Lung (tissue), 12 donors: ENCODE measurements around the gene RASSF10. TPM values are rescaled to one million over a fixed set of nuclear protein-coding genes. Genes with fewer than 3 reads are reported as not detected.

ENCODE experiments used
- ATAC-seq: fragments of 200-7000 bp; cut with Tn5 transposase; one replicate; pipeline ENCODE4 v1.9.1; 2020; ENCODE audit warnings: moderate number of reproducible peaks; ENCODE audit not compliant: insufficient read depth, low FRiP score
- DNase-seq, 3 donors: peaks; one replicate each; pipeline ENCODE4 v3.0.0-alpha.2; 2013 to 2017
- H3K27ac ChIP-seq, 2 donors: one replicate each; pipeline ENCODE4 v1.5.1; 2013; ENCODE audit warnings: mild to moderate bottlenecking in 2 of 2, moderate library complexity in 2 of 2, control low read depth in 1 of 2, inconsistent platforms in 1 of 2, low read depth in 1 of 2, low read length in 1 of 2
- H3K27me3 ChIP-seq, 3 donors: one replicate each; pipeline ENCODE4 v1.5.1; 2013; ENCODE audit warnings: low read length in 2 of 3; ENCODE audit not compliant: control insufficient read depth in 3 of 3, insufficient read depth in 3 of 3
- H3K36me3 ChIP-seq, 4 donors: one replicate each; pipeline ENCODE4 v1.5.1; 2013; ENCODE audit warnings: low read length in 4 of 4, mild to moderate bottlenecking in 1 of 4, moderate library complexity in 1 of 4; ENCODE audit not compliant: control insufficient read depth in 4 of 4, insufficient read depth in 4 of 4
- H3K4me1 ChIP-seq, 5 donors: one replicate each; pipeline ENCODE4 v1.5.1; 2013; ENCODE audit warnings: low read length in 5 of 5, mild to moderate bottlenecking in 2 of 5, moderate library complexity in 1 of 5; ENCODE audit not compliant: control insufficient read depth in 5 of 5, insufficient read depth in 5 of 5
- H3K4me3 ChIP-seq: one replicate; pipeline ENCODE4 v1.5.1; 2013; ENCODE audit warnings: mild to moderate bottlenecking, control low read depth, moderate library complexity
- H3K9ac ChIP-seq, 2 donors: one replicate each; pipeline ENCODE4 v1.5.1; 2013; ENCODE audit warnings: low read length in 2 of 2, control low read depth in 1 of 2; ENCODE audit not compliant: insufficient read depth in 1 of 2
- H3K9me3 ChIP-seq, 4 donors: one replicate each; pipeline ENCODE4 v1.5.1; 2013; ENCODE audit warnings: low read length in 3 of 4, mild to moderate bottlenecking in 1 of 4, moderate library complexity in 1 of 4; ENCODE audit not compliant: control insufficient read depth in 4 of 4, insufficient read depth in 3 of 4
- WGBS, 2 donors: extraction: QIAGEN DNeasy Blood & Tissue Kit; methylation state at CpG; one replicate each; pipeline ENCODE4 v1.1.7; 2013; 5-methylcytosine and 5-hydroxymethylcytosine counted together
- polyA plus RNA-seq, 2 donors: library from polyadenylated mRNA; stranded (reverse); fragments of 200-250 nt; gene quantifications; one replicate each; pipeline ENCODE4 v1.2.1, GENCODE V29; 2013
- total RNA-seq, 2 donors: library from RNA; depleted of rRNA in 1 of 2; stranded (reverse); fragments of >200 nt in 1 of 2; gene quantifications; one replicate each; pipeline ENCODE4 v1.2.1, GENCODE V29; 2014 to 2021
- TF ChIP-seq, protein P1 (sequence below): IDR thresholded peaks from 2 replicates; pipeline ENCODE4 v1.5.1; 2012; ENCODE audit warnings: mild to moderate bottlenecking; ENCODE audit errors: control extremely low read depth, extremely low read depth
- donor health status: control.
- donor health status: control.
- donor health status: Bipolar disorder and iron deficiency.
- donor health status: healthy.
- donor health status: DM: yes; HTN: yes; CAD: no.

Gene RASSF10
- total and polyA plus RNA-seq, 4 donors = 1.7 to 12.2 (median 6.1) TPM

DNA sequence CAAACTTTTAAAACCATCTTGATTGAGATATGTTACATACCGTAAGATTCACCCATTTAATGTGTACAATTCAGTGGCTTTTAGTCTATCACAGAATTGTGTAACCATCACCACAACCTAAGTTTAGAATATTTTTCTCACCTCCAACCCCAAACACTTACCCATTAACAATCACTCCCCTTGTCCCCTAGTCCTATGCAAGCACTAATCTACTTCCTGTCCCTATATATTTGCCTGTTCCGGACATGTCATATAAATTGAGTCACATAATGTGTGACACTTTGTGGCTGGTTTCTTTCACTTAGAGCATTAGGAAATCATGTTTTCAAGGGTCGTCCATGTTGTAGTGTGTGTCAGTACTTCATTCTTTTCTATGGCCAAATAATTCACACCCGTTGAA is 38.8 kb downstream of the RASSF10 start:
- ATAC-seq (no peak), DNase-seq (no peak)
- H3K36me3 ChIP-seq = no peaks in the 10 kb centered on the region
- no peak overlapping the region for H3K4me3 ChIP-seq
- H3K9me3 ChIP-seq = peaks cover 0 to 2% (median 0%) of the 10 kb centered on the region in 4 donors
- 63 to 78% methylated on average over 4 of the region's 4 CpGs for WGBS, 2 donors
- no peaks in the 10 kb centered on the region for H3K27me3 ChIP-seq
- peaks cover 0 to 6% (median 0%) of the 10 kb centered on the region in 5 donors for H3K4me1 ChIP-seq
- no peak overlapping the region for H3K27ac ChIP-seq
- no peak overlapping the region for H3K9ac ChIP-seq
- TF ChIP-seq, protein P1, sequence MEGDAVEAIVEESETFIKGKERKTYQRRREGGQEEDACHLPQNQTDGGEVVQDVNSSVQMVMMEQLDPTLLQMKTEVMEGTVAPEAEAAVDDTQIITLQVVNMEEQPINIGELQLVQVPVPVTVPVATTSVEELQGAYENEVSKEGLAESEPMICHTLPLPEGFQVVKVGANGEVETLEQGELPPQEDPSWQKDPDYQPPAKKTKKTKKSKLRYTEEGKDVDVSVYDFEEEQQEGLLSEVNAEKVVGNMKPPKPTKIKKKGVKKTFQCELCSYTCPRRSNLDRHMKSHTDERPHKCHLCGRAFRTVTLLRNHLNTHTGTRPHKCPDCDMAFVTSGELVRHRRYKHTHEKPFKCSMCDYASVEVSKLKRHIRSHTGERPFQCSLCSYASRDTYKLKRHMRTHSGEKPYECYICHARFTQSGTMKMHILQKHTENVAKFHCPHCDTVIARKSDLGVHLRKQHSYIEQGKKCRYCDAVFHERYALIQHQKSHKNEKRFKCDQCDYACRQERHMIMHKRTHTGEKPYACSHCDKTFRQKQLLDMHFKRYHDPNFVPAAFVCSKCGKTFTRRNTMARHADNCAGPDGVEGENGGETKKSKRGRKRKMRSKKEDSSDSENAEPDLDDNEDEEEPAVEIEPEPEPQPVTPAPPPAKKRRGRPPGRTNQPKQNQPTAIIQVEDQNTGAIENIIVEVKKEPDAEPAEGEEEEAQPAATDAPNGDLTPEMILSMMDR = no peak

- Histone ChIP-seq H3K4me1 (peaks cover 0 to 4% (median 0%) of the 10 kb centered on the region in 5 donors), H3K27me3 (no peaks in the 10 kb centered on the region), H3K4me3 (no peak overlapping the region), H3K9ac (no peak overlapping the region), H3K36me3 (no peaks in the 10 kb centered on the region), H3K9me3 (peaks cover 0 to 2% (median 0%) of the 10 kb centered on the region in 4 donors), H3K27ac (no peak overlapping the region)
- 84% methylated on average over 2 of the region's 2 CpGs for WGBS, 2 donors
- TF ChIP-seq, protein P1 = no peak
- no peak for DNase-seq
- ATAC-seq = no peak
Measured at GRCh38 chr11:13051257-13051656, 42.1 kb downstream of the RASSF10 start.

DNA sequence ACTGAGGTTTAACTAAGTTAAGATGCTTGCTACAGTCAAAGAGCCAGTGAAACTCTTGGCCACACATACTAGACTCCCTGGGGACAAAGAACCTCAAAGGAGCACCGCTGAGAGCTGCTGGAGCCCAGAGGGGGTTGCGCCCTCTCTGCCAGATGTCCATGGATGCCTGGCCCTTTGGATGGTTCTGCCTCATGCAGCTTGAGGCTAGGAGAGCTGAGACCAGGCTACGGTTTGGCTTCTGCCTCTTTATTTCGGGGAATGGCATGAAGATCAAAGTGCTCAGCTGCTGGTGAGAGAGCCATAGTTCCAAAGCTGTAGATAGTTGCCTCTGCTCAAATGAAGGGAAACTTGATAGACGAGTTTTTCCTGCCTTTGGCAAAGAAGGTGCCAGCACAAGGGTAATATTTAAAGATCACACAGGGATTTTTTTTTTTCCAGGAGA is 43.0 kb downstream of the RASSF10 start:
- H3K27me3 ChIP-seq = no peaks in the 10 kb centered on the region
- peaks cover 0 to 4% (median 0%) of the 10 kb centered on the region in 5 donors for H3K4me1 ChIP-seq
- H3K36me3 ChIP-seq = no peaks in the 10 kb centered on the region
- TF ChIP-seq, protein P1 = no peak
- H3K9ac ChIP-seq = no peak overlapping the region
- H3K4me3 ChIP-seq = no peak overlapping the region
- H3K9me3 ChIP-seq = peaks cover 0 to 2% (median 0%) of the 10 kb centered on the region in 4 donors
- peak overlapping the region in 1 of 2 donors; percentile 24 for H3K27ac ChIP-seq
- ATAC-seq (no peak), DNase-seq (peak in 2 of 3 donors; percentile 48 to 76)
- WGBS, 2 donors = 72 to 79% methylated on average over 5 of the region's 5 CpGs

- Histone ChIP-seq H3K9ac (no peak overlapping the region), H3K4me1 (peaks cover 0 to 4% (median 0%) of the 10 kb centered on the region in 5 donors), H3K27ac (no peak overlapping the region), H3K27me3 (no peaks in the 10 kb centered on the region), H3K4me3 (no peak overlapping the region), H3K9me3 (peaks cover 0 to 2% (median 0%) of the 10 kb centered on the region in 4 donors), H3K36me3 (no peaks in the 10 kb centered on the region)
- 70 to 79% methylated on average over 6 of the region's 6 CpGs for WGBS, 2 donors
- DNase-seq = no peak
- TF ChIP-seq, protein P1 = no peak
- ATAC-seq = no peak
Measured at GRCh38 chr11:13053255-13053917, 44.3 kb downstream of the RASSF10 start.
